Kidney (tissue), 14 donors: ENCODE data around the gene TRPM3. TPM values are rescaled to one million over a fixed set of nuclear protein-coding genes. Genes with fewer than 3 reads are reported as not detected.
A peak's percentile ranks its signal among the peaks of the same experiment; 100 is the strongest.

Experiments
- DNase-seq, 5 donors: peaks; one replicate each; pipeline ENCODE4 v3.0.0-alpha.2; 2013 to 2020
- FAIRE-seq: peaks from 2 replicates; lab custom pipeline; 2012; peaks lifted over from hg19 to GRCh38; lab: Jason Lieb, UNC
- H3K27ac ChIP-seq, 2 donors: one replicate each; pipeline ENCODE4 v1.7.0; 2013; ENCODE audit warnings: low read depth in 2 of 2, low read length in 2 of 2, inconsistent platforms in 1 of 2
- H3K27me3 ChIP-seq: one replicate; pipeline ENCODE4 v1.7.1; 2013; ENCODE audit warnings: low read length, inconsistent platforms; ENCODE audit not compliant: control insufficient read depth, insufficient read depth
- H3K36me3 ChIP-seq, 3 donors: one replicate each; pipeline versions ENCODE4 v1.7.0 to v1.7.1; 2013; ENCODE audit warnings: low read length in 3 of 3, control low read depth in 1 of 3, inconsistent platforms in 1 of 3; ENCODE audit not compliant: insufficient read depth in 3 of 3, control insufficient read depth in 2 of 3
- H3K4me1 ChIP-seq, 3 donors: one replicate each; pipeline versions ENCODE4 v1.7.0 to v1.7.1; 2013; ENCODE audit warnings: low read length in 3 of 3, inconsistent platforms in 1 of 3, low read depth in 1 of 3; ENCODE audit not compliant: control insufficient read depth in 2 of 3, insufficient read depth in 2 of 3
- H3K4me3 ChIP-seq, 3 donors: one replicate each; pipeline versions ENCODE4 v1.7.0 to v1.8.1; 2013; ENCODE audit warnings: low read length in 3 of 3, control low read depth in 1 of 3, inconsistent platforms in 1 of 3
- H3K9ac ChIP-seq, 3 donors: one replicate each; pipeline versions ENCODE4 v1.7.0 to v1.7.1; 2013; ENCODE audit warnings: low read length in 3 of 3, control low read depth in 1 of 3, inconsistent platforms in 1 of 3
- H3K9me3 ChIP-seq, 3 donors: one replicate each; pipeline versions ENCODE4 v1.7.0 to v1.7.1; 2013; ENCODE audit warnings: low read length in 3 of 3, control low read depth in 1 of 3, inconsistent platforms in 1 of 3; ENCODE audit not compliant: control insufficient read depth in 2 of 3, insufficient read depth in 1 of 3
- intact Hi-C: fragments of 100-400 bp; cut with DNase I; formaldehyde crosslinking; loops from one replicate; pipeline ENCODE4 v1.11.1; 2022
- polyA plus RNA-seq: library from polyadenylated mRNA; stranded (reverse); fragments of 350-450 nt; fragmentation: Illumina TruSeq; extraction: RNeasy Lipid Tissue Mini Kit (QIAGEN cat#74804); gene quantifications from one replicate; pipeline ENCODE4 v1.2.3, GENCODE V29; 2014; ENCODE audit warnings: low read depth, low replicate concordance; ENCODE audit not compliant: insufficient read depth
- total RNA-seq: library from RNA; stranded (reverse); fragmentation: NEBNext Ultra II Directional; extraction: Animal tissue kit (Norgen Biotek cat#: 25700); gene quantifications from one replicate; pipeline ENCODE4 v1.2.1, GENCODE V29; 2021
- TF ChIP-seq, protein P1 (sequence below): IDR thresholded peaks from 3 replicates; pipeline ENCODE4 v1.5.1; 2012; ENCODE audit warnings: mild to moderate bottlenecking, moderate library complexity, borderline replicate concordance; ENCODE audit not compliant: insufficient read depth; ENCODE audit errors: extremely low read depth
- donor health status: control.
- donor health status: control.
- donor health status: control.
- donor health status: control.
- donor health status: control.
- donor health status: DM: yes; HTN: yes; CAD: no.
- donor health status: Normal renal cell carcinoma (clear cell type).

Gene TRPM3
- total and polyA plus RNA-seq, 2 donors from 2014 or later = 8.8 to 11.4 TPM

- intact Hi-C loops = no loop called here
- Histone ChIP-seq H3K36me3 (peaks cover 0 to 11% (median 0%) of the 10 kb centered on the region in 3 donors), H3K27ac (no peak overlapping the region), H3K4me3 (no peak overlapping the region), H3K27me3 (no peaks in the 10 kb centered on the region), H3K9ac (no peak overlapping the region), H3K4me1 (peaks cover 0 to 4% (median 2%) of the 10 kb centered on the region in 3 donors), H3K9me3 (no peaks in the 10 kb centered on the region)
- DNase-seq = peak in 3 of 5 donors; percentile 57 to 76 (median 74)
- FAIRE-seq = no peak
- TF ChIP-seq, protein P1, sequence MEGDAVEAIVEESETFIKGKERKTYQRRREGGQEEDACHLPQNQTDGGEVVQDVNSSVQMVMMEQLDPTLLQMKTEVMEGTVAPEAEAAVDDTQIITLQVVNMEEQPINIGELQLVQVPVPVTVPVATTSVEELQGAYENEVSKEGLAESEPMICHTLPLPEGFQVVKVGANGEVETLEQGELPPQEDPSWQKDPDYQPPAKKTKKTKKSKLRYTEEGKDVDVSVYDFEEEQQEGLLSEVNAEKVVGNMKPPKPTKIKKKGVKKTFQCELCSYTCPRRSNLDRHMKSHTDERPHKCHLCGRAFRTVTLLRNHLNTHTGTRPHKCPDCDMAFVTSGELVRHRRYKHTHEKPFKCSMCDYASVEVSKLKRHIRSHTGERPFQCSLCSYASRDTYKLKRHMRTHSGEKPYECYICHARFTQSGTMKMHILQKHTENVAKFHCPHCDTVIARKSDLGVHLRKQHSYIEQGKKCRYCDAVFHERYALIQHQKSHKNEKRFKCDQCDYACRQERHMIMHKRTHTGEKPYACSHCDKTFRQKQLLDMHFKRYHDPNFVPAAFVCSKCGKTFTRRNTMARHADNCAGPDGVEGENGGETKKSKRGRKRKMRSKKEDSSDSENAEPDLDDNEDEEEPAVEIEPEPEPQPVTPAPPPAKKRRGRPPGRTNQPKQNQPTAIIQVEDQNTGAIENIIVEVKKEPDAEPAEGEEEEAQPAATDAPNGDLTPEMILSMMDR = no peak
Observed at GRCh38 chr9:70801181-70801829, 320.1 kb downstream of the TRPM3 start.

GRCh38 chr9:70798018-70798417, 323.4 kb downstream of the TRPM3 start:
- DNase-seq = no peak
- intact Hi-C loops = no loop called here
- Histone ChIP-seq H3K36me3 (peaks cover 0 to 11% (median 0%) of the 10 kb centered on the region in 3 donors), H3K9ac (no peak overlapping the region), H3K4me1 (peaks cover 0 to 4% (median 0%) of the 10 kb centered on the region in 3 donors), H3K27ac (no peak overlapping the region), H3K9me3 (no peaks in the 10 kb centered on the region), H3K27me3 (no peaks in the 10 kb centered on the region), H3K4me3 (no peak overlapping the region)
- no peak for FAIRE-seq
- TF ChIP-seq, protein P1 = no peak

DNA sequence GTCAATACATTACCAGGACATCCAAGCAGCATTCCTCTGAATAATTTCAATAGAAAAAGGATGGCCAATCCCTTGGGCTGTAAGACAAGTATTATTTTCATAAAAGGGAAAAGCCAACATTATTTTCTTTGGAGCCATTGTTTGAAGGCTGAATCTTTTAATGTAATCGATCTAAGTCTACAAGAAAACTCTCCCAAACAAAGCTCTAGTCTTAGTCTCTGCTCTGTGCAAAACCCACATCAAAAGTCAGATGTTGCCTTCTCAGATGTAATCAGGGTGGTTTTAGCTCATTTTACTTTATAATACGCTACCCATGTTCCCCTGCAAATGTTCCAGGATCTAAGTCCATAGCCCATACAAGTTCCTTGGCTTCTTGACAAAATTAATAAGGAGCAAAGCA, 325.6 kb downstream of the TRPM3 start:
- Histone ChIP-seq H3K27me3 (no peaks in the 10 kb centered on the region), H3K9ac (no peak overlapping the region), H3K4me3 (no peak overlapping the region), H3K9me3 (no peaks in the 10 kb centered on the region), H3K27ac (no peak overlapping the region), H3K4me1 (no peaks in the 10 kb centered on the region), H3K36me3 (peaks cover 0 to 11% (median 0%) of the 10 kb centered on the region in 3 donors)
- intact Hi-C loops = no loop called here
- TF ChIP-seq, protein P1 = no peak
- DNase-seq (no peak), FAIRE-seq (no peak)
